H1 (cell line): Measurements from ENCODE around the gene TSSC4. TPM values are rescaled to one million over a fixed set of nuclear protein-coding genes. Genes with fewer than 3 reads are reported as not detected.

ENCODE experiments used
- polyA plus RNA-seq, 7 experiments: library from polyadenylated mRNA; depleted of rRNA in 3 of 7; stranded (reverse) in 5 of 7; unstranded in 2 of 7; fragments of >200 nt in 5 of 7; fragments of 200-250 nt in 2 of 7; gene quantifications; 1 replicate in 5 of 7; 2 replicates in 1 of 7; 4 replicates in 1 of 7; pipeline versions ENCODE4 v1.2.1 to v1.2.3, GENCODE V29; 2011 to 2013; ENCODE audit warnings: missing spikeins in 2 of 7, mixed read lengths in 2 of 7
- small RNA-seq: library from polyadenylated mRNA; stranded (forward); fragments of <200 nt; extraction: miRNeasy Mini kit (QIAGEN cat#:217004); gene quantifications from one replicate; pipeline ENCODE3, GENCODE V24; 2013; ENCODE audit not compliant: insufficient read depth
- total RNA-seq: library from RNA; stranded (reverse); fragmentation: NEBNext Ultra II Directional; extraction: Animal tissue kit (Norgen Biotek cat#: 25700); gene quantifications from 2 replicates; pipeline ENCODE4 v1.2.1, GENCODE V29; 2021

The TSSC4 gene
- total and polyA plus RNA-seq, 2 of the 8 experiments (the other 6 are each of a cell fraction or from before 2014, with no cell fraction given), result 34.0 to 39.3 TPM

Small RNAs within 50 kb of the gene (small RNA-seq; reads per million reads assigned to genes)
- not detected for gene RF00019

Other genes starting within 250 kb of the TSSC4 start
- gene INS, start 239.5 kb upstream of the TSSC4 start, total RNA-seq, result not detected in 2 replicates
- gene INS, start 239.5 kb upstream of the TSSC4 start, polyA plus RNA-seq (2011; rRNA removed), result not detected in 2 replicates
- not detected in 2 replicates for gene TH, start 228.9 kb upstream of the TSSC4 start, total RNA-seq
- 0.09 and 0.16 TPM in 2 replicates for gene TH, start 228.9 kb upstream of the TSSC4 start, polyA plus RNA-seq (2011; rRNA removed)
- 0.23 and 0.56 TPM in 2 replicates for gene ASCL2, start 130.2 kb upstream of the TSSC4 start, total RNA-seq
- gene ASCL2, start 130.2 kb upstream of the TSSC4 start, polyA plus RNA-seq (2011; rRNA removed), result 0.41 and 0.51 TPM in 2 replicates
- gene C11orf21, start 98.8 kb upstream of the TSSC4 start, total RNA-seq, result not detected in 2 replicates
- not detected in 2 replicates for gene C11orf21, start 98.8 kb upstream of the TSSC4 start, polyA plus RNA-seq (2011; rRNA removed)
- gene TSPAN32, start 98.7 kb upstream of the TSSC4 start, total RNA-seq, result not detected in 2 replicates
- gene TSPAN32, start 98.7 kb upstream of the TSSC4 start, polyA plus RNA-seq (2011; rRNA removed), result not detected in 2 replicates
- 238 and 240 TPM in 2 replicates for gene CD81, start 23.4 kb upstream of the TSSC4 start, total RNA-seq
- 309 and 386 TPM in 2 replicates for gene CD81, start 23.4 kb upstream of the TSSC4 start, polyA plus RNA-seq (2011; rRNA removed)
- gene TRPM5, start 43.8 kb downstream of the TSSC4 start, total RNA-seq, result 0.11 TPM in 1 of 2 replicates, not detected in the other
- 0.02 and 0.05 TPM in 2 replicates for gene TRPM5, start 43.8 kb downstream of the TSSC4 start, polyA plus RNA-seq (2011; rRNA removed)
- gene KCNQ1, start 44.3 kb downstream of the TSSC4 start, total RNA-seq, result 2.0 and 2.4 TPM in 2 replicates
- 1.9 and 2.4 TPM in 2 replicates for gene KCNQ1, start 44.3 kb downstream of the TSSC4 start, polyA plus RNA-seq (2011; rRNA removed)